GM21381 (cell line): ENCODE data around the gene GALNT17.

Experiments used
- ATAC-seq: cut with Tn5 transposase; IDR thresholded peaks from one replicate; pipeline ENCODE4 v1.9.1; 2021; ENCODE audit warnings: mild to moderate bottlenecking, moderate library complexity; ENCODE audit not compliant: unreplicated experiment

Gene GALNT17

GRCh38 chr7:71132127-71132376 is at the start of gene GALNT17:
Gene GALNT17 (plus strand): TSS chr7:71132144.
- ATAC-seq: no peak

- no peak for ATAC-seq
These were observed 36.6 kb upstream of the GALNT17 start for GRCh38 chr7:71095266-71095860.

- no peak for ATAC-seq
These were observed 35.6 kb upstream of the GALNT17 start for GRCh38 chr7:71096351-71096750.

GRCh38 chr7:71106226-71106625 is 25.7 kb upstream of the GALNT17 start:
- no peak for ATAC-seq

- no peak for ATAC-seq
These were observed 19.5 kb upstream of the GALNT17 start for GRCh38 chr7:71112436-71112835.

- ATAC-seq: no peak
These were observed 11.8 kb upstream of the GALNT17 start for GRCh38 chr7:71120096-71120495.

GRCh38 chr7:71129126-71129525 is 2.8 kb upstream of the GALNT17 start:
- no peak for ATAC-seq

- ATAC-seq: no peak
These were observed 1.8 kb upstream of the GALNT17 start for GRCh38 chr7:71130031-71130679.

- no peak for ATAC-seq
These were observed 453 bp upstream of the GALNT17 start for GRCh38 chr7:71131256-71132126.

GRCh38 chr7:71132377-71133231 is 660 bp downstream of the GALNT17 start:
- no peak for ATAC-seq

- no peak for ATAC-seq
These were observed 1.3 kb downstream of the GALNT17 start for GRCh38 chr7:71133232-71133622.

- no peak for ATAC-seq
These were observed 1.9 kb downstream of the GALNT17 start for GRCh38 chr7:71133856-71134255.

- no peak for ATAC-seq
These were observed 3.2 kb downstream of the GALNT17 start for GRCh38 chr7:71135116-71135515.

- no peak for ATAC-seq
These were observed 3.7 kb downstream of the GALNT17 start for GRCh38 chr7:71135663-71136062.

- ATAC-seq: no peak
These were observed 5.5 kb downstream of the GALNT17 start for GRCh38 chr7:71137479-71137878.

GRCh38 chr7:71140264-71140663 is 8.3 kb downstream of the GALNT17 start:
- no peak for ATAC-seq

- ATAC-seq: no peak
These were observed 13.0 kb downstream of the GALNT17 start for GRCh38 chr7:71144963-71145362.

GRCh38 chr7:71145906-71146901 is 14.3 kb downstream of the GALNT17 start:
- no peak for ATAC-seq

GRCh38 chr7:71148098-71148497 is 16.2 kb downstream of the GALNT17 start:
- no peak for ATAC-seq

GRCh38 chr7:71155236-71155635 is 23.3 kb downstream of the GALNT17 start:
- ATAC-seq: no peak
